B cell (primary cell): ENCODE measurements around the gene IKZF1.

Source experiments
- EZH2 ChIP-seq: IDR thresholded peaks from 2 replicates; pipeline ENCODE4 v1.6.1; 2012; ENCODE audit warnings: borderline replicate concordance, low read depth, mild to moderate bottlenecking, moderate library complexity, low read length; ENCODE audit not compliant: insufficient read depth, poor library complexity, severe bottlenecking
- TF ChIP-seq, protein P1 (sequence below): fragments of 200-600 bp; IDR thresholded peaks from one replicate; pipeline ENCODE4 v1.8.0; 2022; ENCODE audit warnings: antibody characterized with exemption, mild to moderate bottlenecking

DNA sequence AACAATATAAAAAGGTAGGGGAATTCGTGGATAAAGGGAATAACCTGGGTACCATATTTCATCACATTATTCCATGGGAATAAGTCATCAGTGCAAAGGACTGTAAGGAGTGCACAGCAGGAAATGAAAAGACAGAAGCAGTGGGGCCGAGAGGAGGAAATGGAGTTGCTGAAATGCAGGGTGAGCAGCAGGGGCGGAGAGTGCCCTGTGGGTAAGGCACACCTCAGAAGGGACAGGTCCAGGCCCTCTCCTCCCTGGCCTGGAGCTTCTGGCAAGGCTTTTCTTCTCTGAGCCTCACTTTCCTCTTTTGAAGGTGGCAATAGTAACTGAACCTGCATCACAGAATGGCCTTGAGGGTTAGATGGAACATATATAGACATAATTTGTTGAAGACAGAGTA is 26.2 kb downstream of the IKZF1 start:
- TF ChIP-seq, protein P1, sequence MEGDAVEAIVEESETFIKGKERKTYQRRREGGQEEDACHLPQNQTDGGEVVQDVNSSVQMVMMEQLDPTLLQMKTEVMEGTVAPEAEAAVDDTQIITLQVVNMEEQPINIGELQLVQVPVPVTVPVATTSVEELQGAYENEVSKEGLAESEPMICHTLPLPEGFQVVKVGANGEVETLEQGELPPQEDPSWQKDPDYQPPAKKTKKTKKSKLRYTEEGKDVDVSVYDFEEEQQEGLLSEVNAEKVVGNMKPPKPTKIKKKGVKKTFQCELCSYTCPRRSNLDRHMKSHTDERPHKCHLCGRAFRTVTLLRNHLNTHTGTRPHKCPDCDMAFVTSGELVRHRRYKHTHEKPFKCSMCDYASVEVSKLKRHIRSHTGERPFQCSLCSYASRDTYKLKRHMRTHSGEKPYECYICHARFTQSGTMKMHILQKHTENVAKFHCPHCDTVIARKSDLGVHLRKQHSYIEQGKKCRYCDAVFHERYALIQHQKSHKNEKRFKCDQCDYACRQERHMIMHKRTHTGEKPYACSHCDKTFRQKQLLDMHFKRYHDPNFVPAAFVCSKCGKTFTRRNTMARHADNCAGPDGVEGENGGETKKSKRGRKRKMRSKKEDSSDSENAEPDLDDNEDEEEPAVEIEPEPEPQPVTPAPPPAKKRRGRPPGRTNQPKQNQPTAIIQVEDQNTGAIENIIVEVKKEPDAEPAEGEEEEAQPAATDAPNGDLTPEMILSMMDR = no peak
- TF ChIP-seq EZH2 = no peak
